K562 (cell line): Measurements from ENCODE around the gene KCNV2. TPM values are rescaled to one million over a fixed set of nuclear protein-coding genes. Genes with fewer than 3 reads are reported as not detected.

ENCODE experiments used
- ATAC-seq: fragments of 200-7000 bp; cut with Tn5 transposase; 3 replicates; pipeline ENCODE4 v1.9.1; 2020; ENCODE audit warnings: moderate library complexity
- BruUV-seq: library from RNA; stranded (reverse); fragments of 400-500 nt; replicated peaks from 2 replicates; lab custom pipeline; 2021; lab: Mats Ljungman, UMichigan
- CTCF ChIA-PET: fragments of 300-600 bp; formaldehyde crosslinking; extraction: SDS; loops from one replicate; lab custom pipeline; 2021; ENCODE audit warnings: low intra/inter-chr PET ratio; lab: Yijun Ruan, JAX
- POLR2A ChIA-PET: fragments of 300-600, 350-650 bp; sonication (Branson Sonifier 250); formaldehyde crosslinking; extraction: SDS; loops from one replicate; lab custom pipeline; 2021; ENCODE audit warnings: antibody characterized with exemption, inconsistent platforms; lab: Yijun Ruan, JAX
- DNase-seq, 4 experiments: peaks; one replicate each; pipeline versions ENCODE4 v3.0.0 to v3.0.0-alpha.2; 2011 to 2018; ENCODE audit warnings: low spot score in 3 of 4, mixed read lengths in 3 of 4; ENCODE audit errors: extremely low read depth in 1 of 4
- FAIRE-seq: peaks from 2 replicates; lab custom pipeline; 2011; peaks lifted over from hg19 to GRCh38; lab: Jason Lieb, UNC
- H2AFZ ChIP-seq: 2 replicates; pipeline ENCODE4 v1.6.0; 2011; ENCODE audit warnings: low read depth, low read length, control low read depth, inconsistent platforms
- H3K27ac ChIP-seq: fragments of 200-600 bp; 3 replicates; pipeline ENCODE4 v1.8.0; 2011; ENCODE audit warnings: low read depth, mild to moderate bottlenecking, control low read depth, inconsistent platforms, low read length, moderate library complexity, mixed read lengths; ENCODE audit errors: extremely low read depth
- H3K27me3 ChIP-seq, 2 experiments: fragments of 300-600 bp in 1 of 2; 2 replicates in 1 of 2; 3 replicates in 1 of 2; pipeline versions ENCODE4 v1.6.0 to v1.8.0; 2011; ENCODE audit warnings: inconsistent platforms in 2 of 2, low read length in 2 of 2, mild to moderate bottlenecking in 1 of 2, mixed read lengths in 1 of 2, moderate library complexity in 1 of 2; ENCODE audit not compliant: control insufficient read depth in 2 of 2, insufficient read depth in 2 of 2
- H3K36me3 ChIP-seq: fragments of 300-600 bp; 3 replicates; pipeline ENCODE4 v1.8.0; 2011; ENCODE audit warnings: mild to moderate bottlenecking, low read length, inconsistent platforms; ENCODE audit not compliant: control insufficient read depth, insufficient read depth
- H3K4me1 ChIP-seq, 2 experiments: fragments of 200-600 bp in 1 of 2; replicated peaks in 1 of 2; 2 replicates in 1 of 2; 3 replicates in 1 of 2; pipeline versions ENCODE4 v1.5.1 to v1.8.0; 2011; ENCODE audit warnings: inconsistent platforms in 2 of 2, low read length in 2 of 2, mild to moderate bottlenecking in 1 of 2, mixed read lengths in 1 of 2, moderate library complexity in 1 of 2; ENCODE audit not compliant: control insufficient read depth in 2 of 2, insufficient read depth in 2 of 2
- H3K4me2 ChIP-seq: 2 replicates; pipeline ENCODE4 v1.6.1; 2011; ENCODE audit warnings: low read length, control low read depth, inconsistent platforms, mixed read lengths; ENCODE audit not compliant: insufficient read depth
- H3K4me3 ChIP-seq: fragments of 200-600 bp; sonication (generic), shearing (Covaris generic); 2 replicates; pipeline ENCODE4 v1.5.1; 2016; ENCODE audit warnings: control low read depth, inconsistent platforms
- H3K79me2 ChIP-seq: fragments of 200-600 bp; 3 replicates; pipeline ENCODE4 v1.8.0; 2011; ENCODE audit warnings: low read length, inconsistent platforms; ENCODE audit not compliant: control insufficient read depth, insufficient read depth
- H3K9ac ChIP-seq, 2 experiments: 2 replicates each; pipeline versions ENCODE4 v1.6.0 to v1.6.1; 2011; ENCODE audit warnings: low read depth in 2 of 2, low read length in 2 of 2, control low read depth in 1 of 2, inconsistent platforms in 1 of 2, mild to moderate bottlenecking in 1 of 2, mixed read lengths in 1 of 2; ENCODE audit not compliant: insufficient read depth in 1 of 2
- H3K9me1 ChIP-seq: one replicate; pipeline ENCODE4 v1.6.0; 2011; ENCODE audit warnings: inconsistent platforms, mild to moderate bottlenecking, low read length, moderate library complexity; ENCODE audit not compliant: control insufficient read depth, insufficient read depth
- H3K9me3 ChIP-seq: replicated peaks from 2 replicates; pipeline ENCODE4 v1.5.1; 2011; ENCODE audit warnings: low read depth, low read length, inconsistent platforms; ENCODE audit not compliant: control insufficient read depth, insufficient read depth
- H4K20me1 ChIP-seq: replicated peaks from 2 replicates; pipeline ENCODE4 v1.6.1; 2011; ENCODE audit warnings: low read length, inconsistent platforms, mixed read lengths; ENCODE audit not compliant: control insufficient read depth, insufficient read depth
- ETS2 ChIP-seq: IDR thresholded peaks from 2 replicates; pipeline ENCODE4 v1.6.1; 2016; ENCODE audit warnings: borderline replicate concordance, missing genetic modification characterization, mild to moderate bottlenecking, moderate library complexity, missing compliant biosample characterization; ENCODE audit not compliant: poor library complexity, severe bottlenecking
- HOMEZ ChIP-seq: fragments of 250-450 bp; sonication (Bioruptor Pico); IDR thresholded peaks from 2 replicates; pipeline ENCODE4 v1.4.0; 2020; ENCODE audit warnings: mild to moderate bottlenecking, moderate library complexity
- MAFF ChIP-seq: IDR thresholded peaks from 2 replicates; pipeline ENCODE4 v1.6.1; 2012; ENCODE audit warnings: low read length, improper control_type of control experiment
- TAL1 ChIP-seq: fragments of 450-650 bp; IDR thresholded peaks from 2 replicates; pipeline ENCODE4 v1.6.1; 2016; ENCODE audit warnings: mild to moderate bottlenecking
- ZKSCAN3 ChIP-seq: fragments of 250-450 bp; sonication (Bioruptor Pico); IDR thresholded peaks from 2 replicates; pipeline ENCODE4 v1.4.0; 2020
- ZNF445 ChIP-seq: fragments of 250-450 bp; sonication (Bioruptor Pico); IDR thresholded peaks from 2 replicates; pipeline ENCODE4 v1.4.0; 2020; ENCODE audit warnings: low read depth, mild to moderate bottlenecking, moderate library complexity
- WGBS: fragments of 100-300 bp; shearing (Covaris generic); methylation state at CpG from one replicate; pipeline ENCODE4 v1.1.6; 2016; ENCODE audit warnings: low coverage, mixed read lengths; ENCODE audit not compliant: insufficient coverage; ENCODE audit errors: missing lambda C conversion rate; 5-methylcytosine and 5-hydroxymethylcytosine counted together
- in situ Hi-C: fragments of 300-500 bp; cut with MboI; formaldehyde crosslinking; loops from 4 replicates; pipeline ENCODE4 v1.15.0; 2018; ENCODE audit warnings: inconsistent platforms, mixed read lengths
- intact Hi-C: fragments of 100-400 bp; cut with micrococcal nuclease; formaldehyde crosslinking; loops from 2 replicates; pipeline ENCODE4 v1.14.2; 2022
- polyA plus RNA-seq, 8 experiments: library from polyadenylated mRNA; depleted of rRNA in 4 of 8; stranded (reverse) in 5 of 8; unstranded in 3 of 8; fragments of >200 nt; fragmentation: Nextera tagmentation in 2 of 8; fragmentation: Illumina TruSeq in 1 of 8; extraction: Ambion mirVana in 2 of 8; extraction: Trizol in 1 of 8; gene quantifications; 2 replicates each; pipeline versions ENCODE4 v1.2.1 to v1.2.3, GENCODE V29; 2011 to 2014; ENCODE audit warnings: inconsistent platforms in 1 of 8, missing spikeins in 1 of 8
- total RNA-seq, 7 experiments: library from RNA; depleted of rRNA in 6 of 7; stranded (reverse); fragments of >200 nt in 6 of 7; fragmentation: Illumina TruSeq in 2 of 7; extraction: Trizol in 2 of 7; gene quantifications; 2 replicates each; pipeline versions ENCODE4 v1.2.1 to v1.2.3, GENCODE V29; 2011 to 2021; ENCODE audit warnings: low replicate concordance in 1 of 7
- TF ChIP-seq, protein P1 (sequence below): fragments of 450-650 bp; IDR thresholded peaks from 2 replicates; pipeline ENCODE4 v1.6.1; 2018; ENCODE audit warnings: mild to moderate bottlenecking, low read depth; ENCODE audit not compliant: partially characterized antibody

Gene KCNV2
- total and polyA plus RNA-seq, 9 of the 15 experiments (the other 6 are each of a cell fraction or from before 2014, with no cell fraction given): 0.03 TPM; not detected in 8

GRCh38 chr9:2718698-2719033 lies 1.4 kb downstream of the KCNV2 start:
- BruUV-seq: no TSS peak
- H3K4me3 ChIP-seq: no peak overlapping the region
- no peak overlapping the region for H3K9ac ChIP-seq
- ChIA-PET CTCF (no interaction called here), POLR2A (no interaction called here)
- intact Hi-C loops: no loop called here
- DNase-seq (no peak), FAIRE-seq (no peak), ATAC-seq (no peak)
- H3K36me3 ChIP-seq: no peaks in the 10 kb centered on the region
- H3K4me2 ChIP-seq: no peak overlapping the region
- TF ChIP-seq ETS2 (no peak), ZNF445 (CRISPR knock-in tag) (no peak), TAL1 (no peak), ZKSCAN3 (CRISPR knock-in tag) (no peak), HOMEZ (no peak), MAFF (no peak)
- TF ChIP-seq, protein P1, sequence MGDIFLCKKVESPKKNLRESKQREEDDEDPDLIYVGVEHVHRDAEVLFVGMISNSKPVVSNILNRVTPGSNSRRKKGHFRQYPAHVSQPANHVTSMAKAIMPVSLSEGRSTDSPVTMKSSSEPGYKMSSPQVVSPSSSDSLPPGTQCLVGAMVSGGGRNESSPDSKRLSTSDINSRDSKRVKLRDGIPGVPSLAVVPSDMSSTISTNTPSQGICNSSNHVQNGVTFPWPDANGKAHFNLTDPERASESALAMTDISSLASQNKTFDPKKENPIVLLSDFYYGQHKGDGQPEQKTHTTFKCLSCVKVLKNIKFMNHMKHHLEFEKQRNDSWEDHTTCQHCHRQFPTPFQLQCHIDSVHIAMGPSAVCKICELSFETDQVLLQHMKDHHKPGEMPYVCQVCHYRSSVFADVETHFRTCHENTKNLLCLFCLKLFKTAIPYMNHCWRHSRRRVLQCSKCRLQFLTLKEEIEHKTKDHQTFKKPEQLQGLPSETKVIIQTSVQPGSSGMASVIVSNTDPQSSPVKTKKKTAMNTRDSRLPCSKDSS: no peak
- no peak overlapping the region for H3K27ac ChIP-seq
- H3K9me3 ChIP-seq: no peaks in the 10 kb centered on the region
- in situ Hi-C loops: no loop called here
- H3K4me1 ChIP-seq: no peaks in the 10 kb centered on the region
- WGBS: 94% methylated on average over 10 of the region's 29 CpGs
- H4K20me1 ChIP-seq: no peaks in the 10 kb centered on the region
- no peaks in the 10 kb centered on the region for H3K9me1 ChIP-seq
- no peak overlapping the region for H2AFZ ChIP-seq
- H3K27me3 ChIP-seq: no peaks in the 10 kb centered on the region
- no peaks in the 10 kb centered on the region for H3K79me2 ChIP-seq
